Endothelial cell of umbilical vein (primary cell): ENCODE measurements around the gene CNIH2. TPM values are rescaled to one million over a fixed set of nuclear protein-coding genes. Genes with fewer than 3 reads are reported as not detected.

Experiments used
- BruUV-seq: library from RNA; stranded (reverse); fragments of 400-500 nt; replicated peaks from 2 replicates; lab custom pipeline; 2021; lab: Mats Ljungman, UMichigan
- CTCF ChIA-PET: fragments of 300-600, 350-600 bp; sonication (Branson Sonifier 250); formaldehyde crosslinking; loops from one replicate; lab custom pipeline; 2021; ENCODE audit warnings: antibody characterized with exemption, inconsistent platforms; lab: Charles Lee
- POLR2A ChIA-PET: fragments of 300-600, 350-600 bp; sonication (Branson Sonifier 250); formaldehyde crosslinking; loops from one replicate; lab custom pipeline; 2021; ENCODE audit warnings: antibody characterized with exemption, inconsistent platforms; lab: Charles Lee
- DNase-seq: peaks from one replicate; pipeline ENCODE4 v3.0.0-alpha.2; 2011; ENCODE audit warnings: low read depth, low spot score
- FAIRE-seq: peaks from 2 replicates; lab custom pipeline; 2011; peaks lifted over from hg19 to GRCh38; lab: Jason Lieb, UNC
- H2AFZ ChIP-seq: 2 replicates; pipeline ENCODE4 v1.6.0; 2012; ENCODE audit warnings: low read depth, low read length, control low read depth, inconsistent platforms
- H3K27ac ChIP-seq: 2 replicates; pipeline ENCODE4 v1.5.1; 2011; ENCODE audit warnings: low read depth, mild to moderate bottlenecking, control low read depth, low read length, moderate library complexity; ENCODE audit not compliant: insufficient read depth
- H3K27me3 ChIP-seq, 2 experiments: 2 replicates each; pipeline versions ENCODE4 v1.6.0 to v1.6.1; 2011; ENCODE audit warnings: low read length in 2 of 2, mixed read lengths in 1 of 2; ENCODE audit not compliant: control insufficient read depth in 2 of 2, insufficient read depth in 2 of 2
- H3K36me3 ChIP-seq, 2 experiments: 2 replicates in 1 of 2; 3 replicates in 1 of 2; pipeline ENCODE4 v1.5.1; 2011; ENCODE audit warnings: low read length in 2 of 2, mild to moderate bottlenecking in 1 of 2, moderate library complexity in 1 of 2; ENCODE audit not compliant: control insufficient read depth in 2 of 2, insufficient read depth in 2 of 2; ENCODE audit errors: extremely low read depth in 1 of 2
- H3K4me1 ChIP-seq: 3 replicates; pipeline ENCODE4 v1.5.1; 2011; ENCODE audit warnings: mild to moderate bottlenecking, low read length; ENCODE audit not compliant: control insufficient read depth, insufficient read depth; ENCODE audit errors: extremely low read depth
- H3K4me2 ChIP-seq: 2 replicates; pipeline ENCODE4 v1.6.1; 2011; ENCODE audit warnings: low read length, control low read depth, mixed read lengths; ENCODE audit not compliant: insufficient read depth
- H3K4me3 ChIP-seq, 3 experiments: fragments of 200-600 bp in 1 of 3; sonication (generic), shearing (Covaris generic) in 1 of 3; replicated peaks in 1 of 3; 2 replicates each; pipeline ENCODE4 v1.5.1; 2011 to 2016; ENCODE audit warnings: control low read depth in 3 of 3, low read length in 3 of 3, mild to moderate bottlenecking in 2 of 3, inconsistent platforms in 1 of 3, low read depth in 1 of 3, moderate library complexity in 1 of 3; ENCODE audit not compliant: insufficient read depth in 1 of 3
- H3K79me2 ChIP-seq: 2 replicates; pipeline ENCODE4 v1.6.0; 2012; ENCODE audit warnings: low read length, inconsistent platforms; ENCODE audit not compliant: control insufficient read depth, insufficient read depth
- H3K9ac ChIP-seq: replicated peaks from 2 replicates; pipeline ENCODE3; 2011; ENCODE audit warnings: low read length, control low read depth; ENCODE audit not compliant: insufficient read depth; ENCODE audit errors: extremely low read depth
- H3K9me1 ChIP-seq: replicated peaks from 3 replicates; pipeline ENCODE4 v1.6.0; 2011; ENCODE audit warnings: mild to moderate bottlenecking, low read length; ENCODE audit not compliant: control insufficient read depth, insufficient read depth; ENCODE audit errors: extremely low read depth
- H3K9me3 ChIP-seq: replicated peaks from 2 replicates; pipeline ENCODE4 v1.5.1; 2012; ENCODE audit warnings: low read length, inconsistent platforms; ENCODE audit not compliant: control insufficient read depth, insufficient read depth
- H4K20me1 ChIP-seq: replicated peaks from 2 replicates; pipeline ENCODE3; 2011; ENCODE audit warnings: mild to moderate bottlenecking, low read length; ENCODE audit not compliant: control insufficient read depth, insufficient read depth; ENCODE audit errors: extremely low read depth
- JUN ChIP-seq: IDR thresholded peaks from 2 replicates; pipeline ENCODE4 v1.6.1; 2011; ENCODE audit warnings: borderline replicate concordance, low read depth; ENCODE audit not compliant: insufficient read length, insufficient read depth
- dilution Hi-C: fragments of 300-500 bp; cut with MboI; formaldehyde crosslinking; loops from one replicate; pipeline ENCODE4 v1.15.0; 2019; ENCODE audit warnings: low sequenced_read_pairs; ENCODE audit not compliant: extremely low pct_ligation_motif_present
- intact Hi-C: fragments of 100-400 bp; cut with micrococcal nuclease; formaldehyde crosslinking; loops from one replicate; pipeline ENCODE4 v1.10.0; 2022
- polyA plus RNA-seq, 4 experiments: library from polyadenylated mRNA; depleted of rRNA in 3 of 4; stranded (reverse) in 3 of 4; unstranded in 1 of 4; fragments of >200 nt; gene quantifications; 2 replicates each; pipeline versions ENCODE4 v1.2.1 to v1.2.3, GENCODE V29; 2011 to 2012; ENCODE audit warnings: missing spikeins in 1 of 4
- total RNA-seq: library from RNA; stranded (reverse); gene quantifications from 2 replicates; pipeline ENCODE4 v1.2.3, GENCODE V29; 2021
- TF ChIP-seq, protein P1 (sequence below), 2 donors: IDR thresholded peaks; 1 replicate in 1 of 2; 2 replicates in 1 of 2; pipeline ENCODE4 v1.5.1; 2011; ENCODE audit warnings: low read length in 2 of 2, mild to moderate bottlenecking in 2 of 2, moderate library complexity in 2 of 2, control low read depth in 1 of 2, inconsistent platforms in 1 of 2, low read depth in 1 of 2; ENCODE audit not compliant: insufficient read depth in 1 of 2; ENCODE audit errors: extremely low read depth in 1 of 2

CNIH2 gene
- total and polyA plus RNA-seq, 2 donors (not counting 3 experiments of a cell fraction or from before 2014, with no cell fraction given) = 0.46 to 1.2 TPM

DNA sequence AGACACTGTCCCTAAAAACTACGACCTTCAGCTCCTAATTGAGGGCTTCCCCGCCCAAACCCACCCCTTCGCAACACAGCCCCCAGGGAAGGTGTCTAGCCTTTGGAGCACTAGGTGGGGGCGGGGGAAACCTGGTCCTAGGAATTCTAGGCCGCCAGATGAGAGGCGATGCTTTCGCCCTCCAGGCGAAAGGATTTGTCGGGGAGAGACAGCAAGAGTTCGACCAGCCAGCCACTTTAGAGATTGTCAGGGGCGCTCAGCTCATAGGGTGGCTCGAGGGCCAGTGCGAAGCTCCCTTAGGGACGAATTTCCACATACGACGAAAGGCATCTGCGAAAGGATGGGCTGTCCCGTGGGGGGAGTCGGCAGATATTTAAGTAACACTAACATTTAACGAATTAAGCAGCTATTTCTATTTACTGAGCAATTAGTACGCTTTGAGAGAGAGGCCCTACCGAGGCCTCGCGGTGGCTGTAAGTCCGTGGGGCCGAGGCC, 33.5 kb downstream of the CNIH2 start:
- Histone ChIP-seq H3K79me2 (no peaks in the 10 kb centered on the region), H3K27me3 (peaks cover 0 to 5% of the 10 kb centered on the region in 2 experiments), H4K20me1 (no peaks in the 10 kb centered on the region), H3K4me3 (peak overlapping the region; percentile 35 to 82 (median 79)), H3K9me3 (no peaks in the 10 kb centered on the region), H2AFZ (peak overlapping the region; percentile 99), H3K9ac (peak overlapping the region; percentile 56), H3K4me2 (peak overlapping the region; percentile 93), H3K9me1 (no peaks in the 10 kb centered on the region), H3K4me1 (peaks cover 4% of the 10 kb centered on the region), H3K36me3 (no peaks in the 10 kb centered on the region), H3K27ac (no peak overlapping the region)
- intact Hi-C loops = loop anchor here (5.0 kb wide), 1 partner anchor 126 kb away; the partner anchor contains the start of gene MRPL11
- dilution Hi-C loops = no loop called here
- TF ChIP-seq JUN = no peak
- TF ChIP-seq, protein P1, sequence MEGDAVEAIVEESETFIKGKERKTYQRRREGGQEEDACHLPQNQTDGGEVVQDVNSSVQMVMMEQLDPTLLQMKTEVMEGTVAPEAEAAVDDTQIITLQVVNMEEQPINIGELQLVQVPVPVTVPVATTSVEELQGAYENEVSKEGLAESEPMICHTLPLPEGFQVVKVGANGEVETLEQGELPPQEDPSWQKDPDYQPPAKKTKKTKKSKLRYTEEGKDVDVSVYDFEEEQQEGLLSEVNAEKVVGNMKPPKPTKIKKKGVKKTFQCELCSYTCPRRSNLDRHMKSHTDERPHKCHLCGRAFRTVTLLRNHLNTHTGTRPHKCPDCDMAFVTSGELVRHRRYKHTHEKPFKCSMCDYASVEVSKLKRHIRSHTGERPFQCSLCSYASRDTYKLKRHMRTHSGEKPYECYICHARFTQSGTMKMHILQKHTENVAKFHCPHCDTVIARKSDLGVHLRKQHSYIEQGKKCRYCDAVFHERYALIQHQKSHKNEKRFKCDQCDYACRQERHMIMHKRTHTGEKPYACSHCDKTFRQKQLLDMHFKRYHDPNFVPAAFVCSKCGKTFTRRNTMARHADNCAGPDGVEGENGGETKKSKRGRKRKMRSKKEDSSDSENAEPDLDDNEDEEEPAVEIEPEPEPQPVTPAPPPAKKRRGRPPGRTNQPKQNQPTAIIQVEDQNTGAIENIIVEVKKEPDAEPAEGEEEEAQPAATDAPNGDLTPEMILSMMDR (IDR thresholded peaks at IDR 0.05; ENCODE audit: extremely low read depth in 1 of 2, insufficient read depth in 1 of 2, low read depth in 1 of 2, low read length in 2 of 2) = peak in 1 of 2 donors; percentile 89
- ChIA-PET POLR2A (interaction anchor here (0.9 to 2.1 kb wide), 3 partner anchors 15 to 24 kb away, joined by 3 to 8 read pairs (median 4); partner anchors contain the start of genes RIN1 and YIF1A), CTCF (interaction anchor here (0.6 to 9.5 kb wide), 30 partner anchors 11 to 150 kb away, joined by 3 to 225 read pairs (median 5); partner anchors contain the start of genes B4GAT1, BRMS1, MRPL11 and RIN1)
- DNase-seq (no peak), FAIRE-seq (no peak)
- BruUV-seq = no TSS peak
